Measurements from ENCODE around the gene ANGPTL2.

The ANGPTL2 gene

GRCh38 chr9:127074561-127075548, 47.6 kb downstream of the ANGPTL2 start:
- Histone ChIP-seq H3K9ac (ENCODE audit: low read length) (peak overlapping the region; percentile 0), H3K36me3 (ENCODE audit: control insufficient read depth, low read depth, low read length) (no peaks in the 10 kb centered on the region), H3K4me3 (ENCODE audit: low read length) (peak overlapping the region; percentile 0), H3K9me3 (ENCODE audit: control insufficient read depth, low read depth, low read length) (peaks cover 3% of the 10 kb centered on the region), H3K27ac (ENCODE audit: low read length) (no peak overlapping the region), H3K4me1 (ENCODE audit: control insufficient read depth, low read depth, low read length) (peaks cover 39% of the 10 kb centered on the region), H3K27me3 (ENCODE audit: control insufficient read depth, insufficient read depth, low read length) (no peaks in the 10 kb centered on the region)

- Histone ChIP-seq H3K9ac (ENCODE audit: low read length) (no peak overlapping the region), H3K4me1 (ENCODE audit: control insufficient read depth, low read depth, low read length) (peaks cover 10% of the 10 kb centered on the region), H3K36me3 (ENCODE audit: control insufficient read depth, low read depth, low read length) (no peaks in the 10 kb centered on the region), H3K27me3 (ENCODE audit: control insufficient read depth, insufficient read depth, low read length) (no peaks in the 10 kb centered on the region), H3K9me3 (ENCODE audit: control insufficient read depth, low read depth, low read length) (peaks cover 3% of the 10 kb centered on the region), H3K4me3 (ENCODE audit: low read length) (no peak overlapping the region), H3K27ac (ENCODE audit: low read length) (no peak overlapping the region)
Measured at GRCh38 chr9:127067603-127068220, 54.7 kb downstream of the ANGPTL2 start.

GRCh38 chr9:127066851-127067136, 55.6 kb downstream of the ANGPTL2 start:
- H3K9ac ChIP-seq (ENCODE audit: low read length), result no peak overlapping the region
- H3K27me3 ChIP-seq (ENCODE audit: control insufficient read depth, insufficient read depth, low read length), result no peaks in the 10 kb centered on the region
- H3K9me3 ChIP-seq (ENCODE audit: control insufficient read depth, low read depth, low read length), result peaks cover under 1% of the 10 kb centered on the region
- H3K4me1 ChIP-seq (ENCODE audit: control insufficient read depth, low read depth, low read length), result peaks cover 10% of the 10 kb centered on the region
- H3K36me3 ChIP-seq (ENCODE audit: control insufficient read depth, low read depth, low read length), result no peaks in the 10 kb centered on the region
- H3K4me3 ChIP-seq (ENCODE audit: low read length), result no peak overlapping the region
- no peak overlapping the region for H3K27ac ChIP-seq (ENCODE audit: low read length)

- Histone ChIP-seq H3K4me1 (ENCODE audit: control insufficient read depth, low read depth, low read length) (peaks cover 10% of the 10 kb centered on the region), H3K27me3 (ENCODE audit: control insufficient read depth, insufficient read depth, low read length) (no peaks in the 10 kb centered on the region), H3K4me3 (ENCODE audit: low read length) (no peak overlapping the region), H3K9me3 (ENCODE audit: control insufficient read depth, low read depth, low read length) (no peaks in the 10 kb centered on the region), H3K27ac (ENCODE audit: low read length) (no peak overlapping the region), H3K36me3 (ENCODE audit: control insufficient read depth, low read depth, low read length) (no peaks in the 10 kb centered on the region), H3K9ac (ENCODE audit: low read length) (no peak overlapping the region)
Measured at GRCh38 chr9:127066060-127066850, 56.2 kb downstream of the ANGPTL2 start.

- peaks cover 10% of the 10 kb centered on the region for H3K4me1 ChIP-seq (ENCODE audit: control insufficient read depth, low read depth, low read length)
- H3K9me3 ChIP-seq (ENCODE audit: control insufficient read depth, low read depth, low read length), result no peaks in the 10 kb centered on the region
- no peak overlapping the region for H3K27ac ChIP-seq (ENCODE audit: low read length)
- H3K4me3 ChIP-seq (ENCODE audit: low read length), result no peak overlapping the region
- no peaks in the 10 kb centered on the region for H3K27me3 ChIP-seq (ENCODE audit: control insufficient read depth, insufficient read depth, low read length)
- no peaks in the 10 kb centered on the region for H3K36me3 ChIP-seq (ENCODE audit: control insufficient read depth, low read depth, low read length)
- H3K9ac ChIP-seq (ENCODE audit: low read length), result no peak overlapping the region
Measured at GRCh38 chr9:127065592-127065991, 56.8 kb downstream of the ANGPTL2 start.

- Histone ChIP-seq H3K36me3 (ENCODE audit: control insufficient read depth, low read depth, low read length) (no peaks in the 10 kb centered on the region), H3K27ac (ENCODE audit: low read length) (no peak overlapping the region), H3K4me1 (ENCODE audit: control insufficient read depth, low read depth, low read length) (peaks cover 10% of the 10 kb centered on the region), H3K27me3 (ENCODE audit: control insufficient read depth, insufficient read depth, low read length) (no peaks in the 10 kb centered on the region), H3K9me3 (ENCODE audit: control insufficient read depth, low read depth, low read length) (no peaks in the 10 kb centered on the region), H3K9ac (ENCODE audit: low read length) (no peak overlapping the region), H3K4me3 (ENCODE audit: low read length) (no peak overlapping the region)
Measured at GRCh38 chr9:127064335-127064734, 58.1 kb downstream of the ANGPTL2 start.

- no peak overlapping the region for H3K4me3 ChIP-seq (ENCODE audit: low read length)
- no peak overlapping the region for H3K27ac ChIP-seq (ENCODE audit: low read length)
- no peaks in the 10 kb centered on the region for H3K4me1 ChIP-seq (ENCODE audit: control insufficient read depth, low read depth, low read length)
- no peak overlapping the region for H3K9ac ChIP-seq (ENCODE audit: low read length)
- H3K27me3 ChIP-seq (ENCODE audit: control insufficient read depth, insufficient read depth, low read length), result no peaks in the 10 kb centered on the region
- no peaks in the 10 kb centered on the region for H3K36me3 ChIP-seq (ENCODE audit: control insufficient read depth, low read depth, low read length)
- H3K9me3 ChIP-seq (ENCODE audit: control insufficient read depth, low read depth, low read length), result no peaks in the 10 kb centered on the region
Measured at GRCh38 chr9:127061411-127061810, 61.0 kb downstream of the ANGPTL2 start.

- no peaks in the 10 kb centered on the region for H3K36me3 ChIP-seq (ENCODE audit: control insufficient read depth, low read depth, low read length)
- no peaks in the 10 kb centered on the region for H3K9me3 ChIP-seq (ENCODE audit: control insufficient read depth, low read depth, low read length)
- H3K27me3 ChIP-seq (ENCODE audit: control insufficient read depth, insufficient read depth, low read length), result no peaks in the 10 kb centered on the region
- H3K27ac ChIP-seq (ENCODE audit: low read length), result no peak overlapping the region
- no peak overlapping the region for H3K9ac ChIP-seq (ENCODE audit: low read length)
- H3K4me1 ChIP-seq (ENCODE audit: control insufficient read depth, low read depth, low read length), result no peaks in the 10 kb centered on the region
- no peak overlapping the region for H3K4me3 ChIP-seq (ENCODE audit: low read length)
Measured at GRCh38 chr9:127059765-127060361, 62.6 kb downstream of the ANGPTL2 start.

- no peaks in the 10 kb centered on the region for H3K4me1 ChIP-seq (ENCODE audit: control insufficient read depth, low read depth, low read length)
- H3K4me3 ChIP-seq (ENCODE audit: low read length), result no peak overlapping the region
- H3K9ac ChIP-seq (ENCODE audit: low read length), result no peak overlapping the region
- no peaks in the 10 kb centered on the region for H3K9me3 ChIP-seq (ENCODE audit: control insufficient read depth, low read depth, low read length)
- H3K27me3 ChIP-seq (ENCODE audit: control insufficient read depth, insufficient read depth, low read length), result no peaks in the 10 kb centered on the region
- H3K27ac ChIP-seq (ENCODE audit: low read length), result no peak overlapping the region
- no peaks in the 10 kb centered on the region for H3K36me3 ChIP-seq (ENCODE audit: control insufficient read depth, low read depth, low read length)
Measured at GRCh38 chr9:127059030-127059429, 63.4 kb downstream of the ANGPTL2 start.

- no peaks in the 10 kb centered on the region for H3K36me3 ChIP-seq (ENCODE audit: control insufficient read depth, low read depth, low read length)
- H3K27me3 ChIP-seq (ENCODE audit: control insufficient read depth, insufficient read depth, low read length), result no peaks in the 10 kb centered on the region
- H3K27ac ChIP-seq (ENCODE audit: low read length), result no peak overlapping the region
Measured at GRCh38 chr9:127058645-127059021, 63.8 kb downstream of the ANGPTL2 start.

GRCh38 chr9:127058011-127058644, 64.3 kb downstream of the ANGPTL2 start:
- Histone ChIP-seq H3K36me3 (ENCODE audit: control insufficient read depth, low read depth, low read length) (no peaks in the 10 kb centered on the region), H3K27me3 (ENCODE audit: control insufficient read depth, insufficient read depth, low read length) (no peaks in the 10 kb centered on the region), H3K9ac (ENCODE audit: low read length) (no peak overlapping the region), H3K4me1 (ENCODE audit: control insufficient read depth, low read depth, low read length) (no peaks in the 10 kb centered on the region), H3K4me3 (ENCODE audit: low read length) (no peak overlapping the region), H3K27ac (ENCODE audit: low read length) (no peak overlapping the region), H3K9me3 (ENCODE audit: control insufficient read depth, low read depth, low read length) (no peaks in the 10 kb centered on the region)

More at GRCh38 chr9:127058645-127059021, 63.8 kb downstream of the ANGPTL2 start:
- no peak overlapping the region for H3K9ac ChIP-seq (ENCODE audit: low read length)
- no peaks in the 10 kb centered on the region for H3K4me1 ChIP-seq (ENCODE audit: control insufficient read depth, low read depth, low read length)
- H3K4me3 ChIP-seq (ENCODE audit: low read length), result no peak overlapping the region
- no peaks in the 10 kb centered on the region for H3K9me3 ChIP-seq (ENCODE audit: control insufficient read depth, low read depth, low read length)

Data from iPS-18a (cell line).